NCI-H226 (cell line): ENCODE data around the gene ZNF483.
"Not testable (repeated sequence)": the region's sequence is repeated elsewhere in the genome, so short reads cannot be mapped to it uniquely, and the experiment has no call there.

Experiments used
- DNase-seq: peaks from one replicate; pipeline ENCODE4 v3.0.0-alpha.2; 2015

ZNF483 gene

DNA sequence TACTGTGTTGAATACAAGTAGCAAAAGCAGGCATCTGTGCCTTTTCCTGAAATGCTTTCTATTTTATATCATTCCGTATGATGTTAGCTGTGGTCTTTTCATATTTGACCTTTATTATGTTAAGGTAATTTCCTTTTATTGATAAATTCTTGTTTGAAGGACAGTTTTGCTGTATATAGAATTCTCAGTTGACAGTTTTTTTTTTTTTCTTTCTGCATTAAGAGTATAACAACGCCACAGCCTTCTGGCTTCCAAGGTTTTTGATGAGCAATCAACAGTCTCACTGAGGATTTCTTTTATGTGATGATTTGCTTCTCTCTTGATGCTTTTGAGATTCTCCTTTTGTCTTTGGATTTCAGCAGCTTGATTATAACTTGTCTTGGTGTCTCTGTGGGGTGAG lies 23.6 kb downstream of the ZNF483 start:
- no peak for DNase-seq

DNA sequence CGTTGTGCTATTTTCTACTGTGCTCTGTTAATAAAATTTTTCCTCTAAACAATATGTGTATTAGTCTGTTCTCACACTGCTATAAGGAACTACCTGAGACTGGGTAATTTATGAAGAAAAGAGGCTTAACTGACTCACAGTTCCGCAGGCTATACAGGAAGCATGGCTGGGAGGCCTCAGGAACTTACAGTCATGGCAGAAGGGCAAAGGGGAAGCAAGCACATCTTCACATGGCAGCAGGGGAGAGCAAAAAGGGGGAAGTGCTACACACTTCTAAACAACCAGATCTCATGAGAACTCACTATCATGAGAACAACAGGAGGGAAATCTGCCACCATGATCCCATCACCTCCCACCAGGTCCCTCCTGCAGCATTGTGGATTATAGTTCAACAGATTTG lies 30.4 kb downstream of the ZNF483 start:
- not testable (repeated sequence) for DNase-seq

- peak; percentile 33 for DNase-seq
These were observed 34.1 kb downstream of the ZNF483 start for GRCh38 chr9:111559000-111559610.

DNA sequence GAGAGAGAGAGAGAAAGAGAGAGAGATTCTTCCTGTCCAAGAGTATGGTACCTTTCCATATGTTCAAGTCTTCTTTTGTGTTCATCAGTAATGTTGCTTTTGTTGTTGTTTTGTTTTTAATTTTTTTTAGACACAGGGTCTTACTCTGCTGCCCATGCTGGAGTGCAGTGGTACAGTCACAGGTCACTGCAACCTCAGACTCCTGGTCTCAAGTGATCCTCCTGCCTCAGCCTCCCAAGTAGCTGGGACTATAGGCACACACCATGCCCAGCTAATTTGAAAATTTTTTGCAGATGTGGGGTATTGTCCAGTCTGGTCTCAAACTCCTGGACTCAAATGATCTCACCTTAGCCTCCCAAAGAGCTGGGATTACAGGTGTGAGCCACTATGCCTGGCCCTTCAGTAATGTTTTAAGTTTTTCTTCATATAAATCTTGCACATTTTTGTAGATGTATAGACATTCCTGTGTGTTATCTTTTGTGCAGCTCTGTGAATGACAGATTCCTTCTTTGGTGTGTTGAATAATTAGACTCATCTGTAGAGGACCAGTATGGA lies 36.3 kb downstream of the ZNF483 start:
- no peak for DNase-seq

DNA sequence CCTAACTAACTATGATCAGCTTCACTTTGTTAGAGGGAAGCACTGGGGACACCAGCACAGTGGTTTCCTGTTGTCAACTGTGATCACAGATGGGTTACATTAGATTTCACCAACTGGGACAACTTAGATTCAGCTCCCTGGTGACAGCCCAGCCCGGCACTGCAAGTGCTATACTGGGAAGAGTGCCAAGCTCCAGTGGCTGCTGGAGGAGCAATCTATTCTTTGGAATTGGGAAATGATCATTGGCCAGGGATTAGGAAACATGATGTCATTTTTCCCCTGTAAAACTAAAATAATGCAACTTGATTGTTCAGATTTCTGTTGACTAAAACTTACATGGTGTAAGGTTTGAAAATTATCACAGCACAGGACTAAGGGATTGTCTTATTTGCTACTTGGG lies 41.3 kb downstream of the ZNF483 start:
- DNase-seq, result no peak

DNA sequence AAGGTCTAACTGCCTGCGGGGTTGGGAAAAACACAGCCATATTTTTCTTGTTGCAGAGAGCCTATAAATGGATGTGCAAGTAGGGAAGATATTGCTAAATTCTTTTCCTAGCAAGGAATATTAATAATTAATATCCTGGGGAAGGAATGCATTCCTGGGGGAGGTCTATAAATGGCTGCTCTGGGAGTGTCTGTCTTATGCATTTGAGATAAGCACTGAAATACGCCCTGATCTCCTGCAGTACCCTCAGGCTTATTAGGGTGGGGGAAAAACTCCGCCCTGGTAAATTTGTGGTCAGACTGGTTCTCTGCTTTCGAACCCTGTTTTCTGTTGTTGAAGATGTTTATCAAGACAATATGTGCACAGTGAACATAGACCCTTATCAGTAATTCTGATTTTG lies 43.1 kb downstream of the ZNF483 start:
- DNase-seq, result not testable (repeated sequence)

DNA sequence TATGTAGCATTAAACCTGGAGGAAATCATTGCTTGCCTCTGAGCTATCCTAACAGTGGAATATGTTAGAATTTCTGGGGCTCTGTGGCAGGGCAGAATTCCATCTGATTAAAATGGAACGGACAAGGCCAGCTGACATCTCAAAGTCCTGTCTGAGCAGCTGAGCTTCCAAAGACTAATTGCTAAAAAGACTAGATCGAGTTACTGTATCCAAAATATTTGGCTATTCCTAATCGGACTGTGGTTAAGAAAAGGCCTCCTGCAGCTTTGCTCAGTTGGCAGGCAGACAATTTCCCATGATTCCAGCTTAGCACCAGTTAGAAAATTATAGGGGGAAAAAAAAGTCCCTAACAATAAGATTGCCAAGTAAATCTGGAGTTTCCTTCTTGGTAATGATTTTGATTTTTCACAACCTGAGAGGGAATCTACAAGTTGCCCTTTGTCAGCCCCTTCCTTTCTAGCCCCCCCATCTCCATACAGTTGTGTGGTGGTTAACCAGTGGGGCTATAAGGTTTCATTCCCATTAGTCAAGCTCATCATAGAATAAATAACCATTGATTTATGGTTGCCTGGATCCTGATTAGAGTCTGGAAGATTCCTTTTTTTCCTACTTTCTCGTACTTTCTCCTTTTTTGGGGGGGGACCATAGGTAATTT lies 48.1 kb downstream of the ZNF483 start:
- DNase-seq, result peak; percentile 9

DNA sequence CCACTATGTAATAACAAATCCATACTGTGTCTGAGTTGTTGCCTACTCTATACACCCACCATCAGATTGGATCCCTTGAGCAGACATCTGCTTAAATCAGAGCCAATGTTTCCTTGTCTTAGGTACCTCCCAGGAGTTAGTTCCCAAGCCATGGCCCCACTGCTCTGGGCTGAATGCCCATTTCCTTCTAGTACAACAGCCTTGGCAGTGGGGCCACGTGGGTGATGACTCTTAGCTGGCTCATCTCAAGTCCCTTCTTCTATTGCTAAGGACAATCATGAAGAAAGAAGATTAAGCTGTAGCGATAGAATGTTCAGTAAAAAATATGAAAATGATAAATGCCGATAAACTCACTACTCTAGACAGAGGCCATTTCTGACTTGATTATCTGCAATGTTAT lies 57.9 kb downstream of the ZNF483 start:
- peak; percentile 4 for DNase-seq

GRCh38 chr9:111586378-111586777 lies 61.4 kb downstream of the ZNF483 start:
- no peak for DNase-seq

GRCh38 chr9:111588846-111589245 lies 63.9 kb downstream of the ZNF483 start:
- DNase-seq, result no peak

- DNase-seq, result peak; percentile 32
These were observed 73.1 kb downstream of the ZNF483 start for GRCh38 chr9:111597852-111598732.

DNA sequence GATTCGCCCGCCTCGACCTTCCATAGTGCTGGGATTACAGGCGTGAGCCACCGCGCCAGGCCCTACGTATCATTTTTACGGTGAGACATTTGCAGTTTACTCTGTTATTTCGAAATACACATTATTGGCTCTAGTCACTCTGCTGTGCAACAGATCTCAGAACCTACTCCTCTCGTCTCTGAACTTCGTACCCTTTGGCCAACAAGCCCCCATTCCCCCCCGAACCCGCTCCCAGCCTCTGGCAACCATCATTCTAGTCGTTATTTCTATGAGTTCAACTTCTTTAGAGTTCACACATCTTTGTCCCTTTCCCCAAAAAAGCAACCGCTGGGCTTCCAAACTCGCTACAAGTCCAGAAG lies 73.7 kb downstream of the ZNF483 start:
- peak; percentile 37 for DNase-seq

GRCh38 chr9:111599092-111599954 lies 74.3 kb downstream of the ZNF483 start, which contains the start of gene PTGR1:
PTGR1 (minus strand) TSS chr9:111599647; CDS start chr9:111597422, 2,225 bp downstream.
- DNase-seq, result peak; percentile 90

DNA sequence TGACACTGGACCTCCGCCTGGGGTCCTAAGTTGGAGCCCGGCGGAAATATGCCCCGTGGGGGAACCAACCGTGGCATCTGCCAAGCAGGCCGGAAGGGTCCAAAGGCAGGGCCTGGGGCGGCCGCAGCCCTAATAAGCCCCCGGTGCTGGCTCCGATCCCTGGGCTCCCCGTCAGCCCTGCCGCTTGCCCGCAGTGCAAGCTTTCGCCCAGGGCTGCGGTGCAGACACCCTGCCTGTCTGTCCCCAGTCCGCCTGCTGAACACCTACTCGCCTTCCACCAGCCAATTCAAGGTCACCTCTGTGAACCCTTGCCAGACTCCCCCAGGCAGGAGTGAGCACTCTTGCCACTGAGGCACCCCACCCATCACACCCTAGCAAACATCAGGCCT lies 75.0 kb downstream of the ZNF483 start:
- DNase-seq, result no peak

DNA sequence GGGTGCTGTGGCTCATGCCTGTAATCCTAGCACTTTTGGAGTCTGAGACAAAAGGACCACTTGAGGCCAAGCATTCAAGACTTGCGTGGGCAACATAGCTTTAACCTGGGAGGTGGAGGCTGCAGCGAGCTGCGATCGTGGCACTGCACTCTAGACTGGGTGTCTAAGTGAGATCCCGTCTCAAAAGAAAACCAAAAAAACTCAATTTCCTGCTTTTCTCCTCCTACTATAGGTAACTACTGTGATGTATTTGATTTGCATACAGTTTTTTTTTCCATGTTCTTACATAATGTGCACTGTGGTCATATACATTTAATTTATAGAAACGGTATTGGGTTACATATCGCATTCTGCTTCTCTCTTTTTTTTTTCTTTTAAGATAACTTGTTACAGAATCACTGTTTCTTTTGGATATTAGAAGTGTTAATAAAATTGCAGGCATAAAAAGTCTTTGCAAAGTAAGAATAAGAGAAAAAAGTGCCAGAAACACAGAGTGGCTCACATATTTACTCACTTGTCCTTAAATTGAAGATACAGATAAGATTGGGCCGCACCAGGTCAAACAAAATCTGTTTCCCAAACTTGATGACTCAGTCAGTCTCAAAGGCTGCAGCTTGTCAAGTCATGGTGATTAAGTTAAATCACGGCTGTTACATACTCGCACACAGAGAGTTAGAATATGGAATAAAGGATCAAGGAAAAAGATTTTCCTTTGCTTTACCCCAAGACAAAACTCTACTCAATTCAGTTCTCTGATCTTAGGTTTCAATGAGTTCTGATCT lies 76.4 kb downstream of the ZNF483 start:
- DNase-seq, result peak; percentile 12

- DNase-seq, result no peak
These were observed 78.1 kb downstream of the ZNF483 start for GRCh38 chr9:111603041-111603440.

DNA sequence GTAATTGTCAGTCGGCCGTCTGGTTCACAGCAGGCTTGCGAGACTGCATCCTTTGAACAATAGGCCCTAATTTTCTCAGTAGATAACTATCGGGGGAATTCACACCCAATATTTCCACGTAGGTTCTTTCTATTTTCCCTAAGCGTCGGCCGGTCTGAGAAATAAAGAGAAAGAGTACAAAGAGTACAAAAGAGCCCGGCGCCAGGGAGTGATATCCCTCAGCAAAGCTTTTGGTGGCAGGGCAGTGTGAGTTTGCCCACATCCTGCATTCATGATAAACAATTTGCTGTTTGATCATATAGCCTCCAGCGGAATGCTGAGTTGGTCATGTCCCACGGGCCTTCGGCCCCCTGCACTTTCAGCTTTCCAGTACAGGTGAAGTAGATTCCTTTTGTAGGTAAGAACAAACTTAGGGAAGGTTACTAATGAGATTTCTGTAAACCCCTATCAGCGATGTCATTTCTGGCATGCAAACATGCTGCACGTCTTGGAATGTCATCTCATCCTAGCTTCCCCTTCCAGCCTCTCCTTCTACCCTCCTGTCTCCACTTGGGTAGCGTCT lies 79.2 kb downstream of the ZNF483 start:
- no peak for DNase-seq

DNA sequence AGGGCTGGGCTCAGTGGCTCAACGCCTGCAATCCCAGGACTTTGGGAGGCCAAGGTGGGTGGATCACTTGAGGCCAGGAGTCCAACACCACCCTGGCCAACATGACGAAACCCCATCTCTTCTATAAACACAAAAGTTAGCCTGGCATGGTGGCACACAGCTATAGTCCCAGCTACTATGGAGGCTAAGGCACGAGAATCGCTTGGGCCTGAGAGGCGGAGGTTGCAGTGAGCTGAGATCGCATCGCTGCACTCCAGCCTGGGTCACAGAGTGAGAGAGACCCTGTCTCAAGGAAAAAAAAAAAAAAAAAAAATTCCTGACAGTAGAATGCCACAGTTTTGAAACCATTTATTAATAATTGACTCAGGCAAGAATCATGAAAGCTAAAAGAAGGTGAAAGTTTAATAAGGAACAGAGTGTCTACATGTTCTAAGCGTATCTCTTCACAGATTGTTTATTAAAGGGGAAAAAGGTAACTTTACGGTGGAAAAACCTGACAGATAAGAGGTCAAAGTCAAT lies 80.1 kb downstream of the ZNF483 start:
- DNase-seq, result no peak

DNA sequence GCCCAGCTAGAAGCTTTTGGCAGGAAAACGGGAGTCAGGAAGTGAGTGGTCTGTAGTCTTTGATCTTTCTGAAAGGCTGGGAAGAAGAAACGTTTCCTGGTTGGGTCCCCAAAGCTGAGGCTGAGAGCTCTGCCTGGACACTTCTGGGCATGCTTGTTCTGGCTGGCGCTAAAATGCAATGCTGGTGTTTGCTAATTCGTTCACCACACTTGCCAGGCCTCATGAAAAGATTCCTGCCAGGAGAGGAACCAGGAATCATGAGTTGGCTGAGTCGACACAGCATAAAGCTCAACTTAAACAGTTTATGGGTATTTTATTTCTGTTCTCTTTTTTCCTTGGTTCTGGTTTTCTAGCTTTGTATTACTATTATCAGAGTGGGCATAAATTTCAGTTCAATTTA lies 85.2 kb downstream of the ZNF483 start:
- DNase-seq, result no peak

DNA sequence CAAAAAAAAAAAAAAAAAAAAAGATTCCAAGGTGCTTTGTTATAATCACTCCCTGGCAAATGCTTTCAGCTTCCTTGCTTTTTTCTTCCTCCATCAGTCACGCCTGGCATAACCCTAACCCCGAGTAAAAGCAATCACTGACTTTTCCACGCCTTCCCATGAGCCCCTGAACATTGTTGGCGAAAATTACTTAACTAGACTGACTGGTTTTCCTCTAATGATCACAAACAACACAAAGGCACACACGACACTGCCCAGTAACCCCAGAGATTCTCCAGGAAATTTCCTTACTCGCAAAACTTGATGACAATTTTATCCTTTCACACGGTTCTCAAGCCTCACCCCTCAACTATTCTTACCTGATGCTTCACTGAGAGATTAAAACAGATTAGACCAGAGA lies 85.9 kb downstream of the ZNF483 start:
- no peak for DNase-seq

- no peak for DNase-seq
These were observed 88.6 kb downstream of the ZNF483 start for GRCh38 chr9:111613436-111614040.
